Liver (tissue), 3 donors: ENCODE results near the gene FZD4.

Source experiments
- FOXA1 ChIP-seq: IDR thresholded peaks from 2 replicates; pipeline ENCODE4 v1.6.1; 2016; ENCODE audit warnings: antibody characterized with exemption
- HNF4G ChIP-seq: IDR thresholded peaks from 2 replicates; pipeline ENCODE4 v1.6.1; 2016; ENCODE audit warnings: antibody characterized with exemption
- JUND ChIP-seq, 2 donors: IDR thresholded peaks; 2 replicates each; pipeline ENCODE4 v1.6.1; 2016; ENCODE audit warnings: antibody characterized with exemption in 2 of 2
- MAX ChIP-seq: IDR thresholded peaks from 2 replicates; pipeline ENCODE4 v1.6.1; 2016; ENCODE audit warnings: antibody characterized with exemption
- RAD21 ChIP-seq, 2 donors: IDR thresholded peaks; 2 replicates each; pipeline ENCODE4 v1.6.1; 2016; ENCODE audit warnings: antibody characterized with exemption in 2 of 2, mild to moderate bottlenecking in 2 of 2
- REST ChIP-seq: IDR thresholded peaks from 2 replicates; pipeline ENCODE4 v1.6.1; 2016; ENCODE audit warnings: antibody characterized with exemption, mild to moderate bottlenecking
- TF ChIP-seq, protein P1 (sequence below): fragments of 150-350 bp; IDR thresholded peaks from 2 replicates; pipeline ENCODE4 v1.5.1; 2017; ENCODE audit warnings: improper control_type of control experiment, low read depth, low read length; ENCODE audit not compliant: missing input control
- donor health status: healthy.
- donor health status: healthy.

DNA sequence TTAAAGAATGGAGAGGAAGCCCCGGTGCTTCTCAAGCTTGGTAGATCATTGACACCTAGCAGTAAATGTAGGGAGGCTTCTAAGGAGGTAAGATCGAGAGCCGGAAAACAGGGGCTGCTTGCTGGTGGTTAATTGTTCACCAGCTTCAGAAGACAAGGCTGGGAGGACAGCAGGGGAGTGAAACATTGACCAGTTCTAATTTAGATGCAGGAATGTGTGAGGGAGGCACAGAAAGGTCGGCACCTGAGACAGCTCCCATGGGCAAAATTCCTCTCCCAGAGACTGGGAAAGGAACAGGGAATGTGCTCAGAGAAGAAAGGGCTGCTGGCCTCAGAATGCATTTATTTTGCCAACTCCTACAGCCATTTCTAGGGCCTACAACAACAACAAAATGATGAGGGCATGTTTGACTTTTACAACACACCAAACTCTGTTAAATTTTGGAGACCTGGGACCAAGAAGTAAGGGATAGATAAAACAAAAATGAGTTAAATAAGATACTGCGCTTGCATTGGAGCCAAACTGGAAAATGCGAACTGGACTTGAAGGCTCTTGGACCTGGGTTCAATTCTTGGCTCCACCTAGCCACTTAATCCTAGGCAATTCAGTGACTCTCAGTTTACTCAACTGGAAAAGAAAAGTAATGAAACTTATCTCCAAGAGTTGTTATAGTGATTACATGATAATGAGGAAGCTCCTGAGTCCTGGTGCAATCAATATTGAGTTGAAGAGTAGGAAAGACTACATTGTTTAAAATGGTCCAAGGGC, 31.0 kb downstream of the FZD4 start:
- TF ChIP-seq, protein P1, sequence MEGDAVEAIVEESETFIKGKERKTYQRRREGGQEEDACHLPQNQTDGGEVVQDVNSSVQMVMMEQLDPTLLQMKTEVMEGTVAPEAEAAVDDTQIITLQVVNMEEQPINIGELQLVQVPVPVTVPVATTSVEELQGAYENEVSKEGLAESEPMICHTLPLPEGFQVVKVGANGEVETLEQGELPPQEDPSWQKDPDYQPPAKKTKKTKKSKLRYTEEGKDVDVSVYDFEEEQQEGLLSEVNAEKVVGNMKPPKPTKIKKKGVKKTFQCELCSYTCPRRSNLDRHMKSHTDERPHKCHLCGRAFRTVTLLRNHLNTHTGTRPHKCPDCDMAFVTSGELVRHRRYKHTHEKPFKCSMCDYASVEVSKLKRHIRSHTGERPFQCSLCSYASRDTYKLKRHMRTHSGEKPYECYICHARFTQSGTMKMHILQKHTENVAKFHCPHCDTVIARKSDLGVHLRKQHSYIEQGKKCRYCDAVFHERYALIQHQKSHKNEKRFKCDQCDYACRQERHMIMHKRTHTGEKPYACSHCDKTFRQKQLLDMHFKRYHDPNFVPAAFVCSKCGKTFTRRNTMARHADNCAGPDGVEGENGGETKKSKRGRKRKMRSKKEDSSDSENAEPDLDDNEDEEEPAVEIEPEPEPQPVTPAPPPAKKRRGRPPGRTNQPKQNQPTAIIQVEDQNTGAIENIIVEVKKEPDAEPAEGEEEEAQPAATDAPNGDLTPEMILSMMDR, result no peak
- no peak for TF ChIP-seq FOXA1
- TF ChIP-seq MAX, result no peak
- TF ChIP-seq HNF4G, result no peak
- TF ChIP-seq REST, result peak; percentile 46
- TF ChIP-seq RAD21 (IDR thresholded peaks at IDR 0.05), result no peak
- no peak for TF ChIP-seq JUND (IDR thresholded peaks at IDR 0.05)
